Fibroblast of pulmonary artery (primary cell): ENCODE data around the gene PSMB10.
A peak's percentile ranks its signal among the peaks of the same experiment; 100 is the strongest.
"Not testable (repeated sequence)": the region's sequence is repeated elsewhere in the genome, so short reads cannot be mapped to it uniquely, and the experiment has no call there.

ENCODE experiments used
- DNase-seq: peaks from one replicate; pipeline ENCODE4 v3.0.0-alpha.2; 2010; ENCODE audit warnings: low read depth
- H3K4me3 ChIP-seq: replicated peaks from 2 replicates; pipeline ENCODE4 v1.5.1; 2011; ENCODE audit warnings: low read depth, mild to moderate bottlenecking, control low read depth, low read length, moderate library complexity
- CTCF ChIP-seq: IDR thresholded peaks from 2 replicates; pipeline ENCODE4 v1.5.1; 2011; ENCODE audit warnings: mild to moderate bottlenecking, control low read depth, low read length, inconsistent platforms; ENCODE audit errors: missing control alignments

PSMB10 gene

GRCh38 chr16:67975321-67976105, 38.9 kb upstream of the PSMB10 start:
- H3K4me3 ChIP-seq, result no peak overlapping the region
- no peak for DNase-seq
- TF ChIP-seq CTCF, result no peak

GRCh38 chr16:67972285-67972684, 35.6 kb upstream of the PSMB10 start:
- not testable (repeated sequence) for DNase-seq, H3K4me3 ChIP-seq

GRCh38 chr16:67971111-67971510, 34.5 kb upstream of the PSMB10 start:
- H3K4me3 ChIP-seq, result no peak overlapping the region
- TF ChIP-seq CTCF, result no peak
- no peak for DNase-seq

- H3K4me3 ChIP-seq, result peak overlapping the region; percentile 72
- no peak for DNase-seq
- no peak for TF ChIP-seq CTCF
Observed at GRCh38 chr16:67969254-67970039, 32.8 kb upstream of the PSMB10 start.

GRCh38 chr16:67968400-67969253, 32.0 kb upstream of the PSMB10 start, which contains the start of gene SLC12A4:
Gene SLC12A4, minus strand, starts transcription at chr16:67968637. Its CDS starts 84 bp downstream, at chr16:67968553.
- DNase-seq, result peak; percentile 69
- no peak for TF ChIP-seq CTCF
- peak within 1 kb of the TSS; percentile 72 for H3K4me3 ChIP-seq

GRCh38 chr16:67967958-67968399, 31.3 kb upstream of the PSMB10 start:
- peak; percentile 32 for DNase-seq

More at GRCh38 chr16:67967958-67968399, 31.3 kb upstream of the PSMB10 start:
- peak overlapping the region; percentile 72 for H3K4me3 ChIP-seq
- TF ChIP-seq CTCF, result no peak
